NT2/D1 (cell line): ENCODE measurements around the gene ZBBX.
"Not testable (repeated sequence)": the region's sequence is repeated elsewhere in the genome, so short reads cannot be mapped to it uniquely, and the experiment has no call there.

Source experiments
- DNase-seq: peaks from one replicate; pipeline ENCODE4 v3.0.0-alpha.2; 2011; ENCODE audit warnings: low read depth, low spot score
- H3K27me3 ChIP-seq: 2 replicates; pipeline ENCODE4 v1.6.0; 2011; ENCODE audit warnings: mild to moderate bottlenecking; ENCODE audit not compliant: insufficient read length, insufficient read depth
- H3K36me3 ChIP-seq: 2 replicates; pipeline ENCODE4 v1.6.1; 2011; ENCODE audit warnings: mild to moderate bottlenecking, low read length, mixed read lengths; ENCODE audit not compliant: insufficient read depth, insufficient read length
- H3K4me1 ChIP-seq: 2 replicates; pipeline ENCODE4 v1.5.1; 2011; ENCODE audit not compliant: insufficient read depth, insufficient read length
- H3K4me3 ChIP-seq: 2 replicates; pipeline ENCODE4 v1.5.1; 2011; ENCODE audit warnings: low read depth; ENCODE audit not compliant: insufficient read length
- H3K9ac ChIP-seq: 2 replicates; pipeline ENCODE4 v1.6.0; 2011; ENCODE audit warnings: low read depth; ENCODE audit not compliant: insufficient read length
- H3K9me3 ChIP-seq: 2 replicates; pipeline ENCODE4 v1.5.1; 2011; ENCODE audit warnings: mild to moderate bottlenecking, low read length; ENCODE audit not compliant: insufficient read depth
- SUZ12 ChIP-seq: IDR thresholded peaks from 2 replicates; pipeline ENCODE4 v1.6.1; 2011; ENCODE audit not compliant: insufficient read length, insufficient read depth; ENCODE audit errors: extremely low read depth
- YY1 ChIP-seq: IDR thresholded peaks from 2 replicates; pipeline ENCODE4 v1.6.1; 2011; ENCODE audit not compliant: insufficient read length, insufficient read depth
- ZNF274 ChIP-seq: IDR thresholded peaks from 2 replicates; pipeline ENCODE4 v1.6.1; 2011; ENCODE audit warnings: mild to moderate bottlenecking, low read depth, low read length

ZBBX gene, protein sequence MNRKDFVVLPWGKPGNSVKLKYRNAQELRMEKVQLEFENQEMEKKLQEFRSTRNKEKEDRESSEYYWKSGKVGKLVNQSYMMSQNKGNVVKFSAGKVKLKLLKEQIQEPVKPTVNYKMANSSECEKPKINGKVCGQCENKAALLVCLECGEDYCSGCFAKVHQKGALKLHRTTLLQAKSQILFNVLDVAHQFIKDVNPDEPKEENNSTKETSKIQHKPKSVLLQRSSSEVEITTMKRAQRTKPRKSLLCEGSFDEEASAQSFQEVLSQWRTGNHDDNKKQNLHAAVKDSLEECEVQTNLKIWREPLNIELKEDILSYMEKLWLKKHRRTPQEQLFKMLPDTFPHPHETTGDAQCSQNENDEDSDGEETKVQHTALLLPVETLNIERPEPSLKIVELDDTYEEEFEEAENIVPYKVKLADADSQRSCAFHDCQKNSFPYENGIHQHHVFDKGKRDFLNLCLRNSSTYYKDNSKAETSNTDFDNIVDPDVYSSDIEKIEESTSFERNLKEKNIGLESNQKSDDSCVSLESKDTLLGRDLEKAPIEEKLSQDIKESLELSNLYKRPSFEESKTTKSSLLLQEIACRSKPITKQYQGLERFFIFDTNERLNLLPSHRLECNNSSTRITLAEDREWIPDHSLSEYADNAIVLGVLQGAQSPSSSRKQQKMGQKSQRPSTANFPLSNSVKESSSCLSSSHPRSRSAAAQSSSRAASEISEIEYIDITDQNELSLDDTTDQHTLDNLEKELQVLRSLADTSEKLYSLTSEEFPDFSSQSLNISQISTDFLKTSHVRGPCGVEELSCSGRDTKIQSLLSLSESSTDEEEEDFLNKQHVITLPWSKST

DNA sequence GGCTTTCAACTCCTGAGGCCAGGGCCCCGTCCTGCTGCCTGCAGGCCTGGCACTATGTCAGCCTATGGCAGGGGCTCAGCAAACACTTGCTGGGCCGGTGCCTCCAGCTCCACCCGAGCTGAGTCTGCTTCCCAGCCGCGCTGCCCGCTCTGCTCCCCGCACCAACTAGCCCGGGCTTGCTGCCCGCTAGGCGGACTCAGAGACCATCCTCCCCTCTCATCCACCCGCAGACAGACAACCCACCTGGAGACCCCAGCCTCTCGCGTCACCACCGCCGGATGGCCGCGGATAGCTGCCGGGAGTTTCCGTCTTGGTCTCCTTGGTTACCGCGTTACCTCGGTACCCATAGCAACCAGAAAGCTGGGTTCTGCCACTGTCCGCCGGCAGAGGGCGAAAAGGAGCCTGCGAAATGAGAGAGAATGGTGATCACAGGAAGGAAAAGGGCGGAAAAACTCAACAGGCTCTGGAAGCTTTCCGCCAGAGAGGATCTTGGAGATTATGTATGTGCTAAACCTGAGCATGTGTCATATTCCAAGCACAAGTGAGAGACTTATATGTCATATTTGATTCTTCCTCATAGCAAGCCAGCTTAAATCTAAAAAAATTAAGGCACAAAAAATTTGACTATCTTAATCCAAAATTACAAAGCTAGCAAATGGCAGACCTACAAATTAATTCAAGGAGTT lies at the start of gene ZBBX:
TSS of gene ZBBX (minus strand) at position 294 of the 686 bp plus-strand sequence. CDS start 7,396 bp downstream, outside the sequence.
- no peaks in the 10 kb centered on the region for H3K4me1 ChIP-seq
- peak; percentile 92 for DNase-seq
- H3K4me3 ChIP-seq, result peak within 1 kb of the TSS; percentile 68
- no peaks in the 10 kb centered on the region for H3K36me3 ChIP-seq
- H3K9ac ChIP-seq, result peak within 1 kb of the TSS; percentile 79
- no peaks in the 10 kb centered on the region for H3K9me3 ChIP-seq
- TF ChIP-seq ZNF274, result no peak
- no peak for TF ChIP-seq SUZ12
- no peak for TF ChIP-seq YY1
- H3K27me3 ChIP-seq, result no peaks in the 10 kb centered on the region

DNA sequence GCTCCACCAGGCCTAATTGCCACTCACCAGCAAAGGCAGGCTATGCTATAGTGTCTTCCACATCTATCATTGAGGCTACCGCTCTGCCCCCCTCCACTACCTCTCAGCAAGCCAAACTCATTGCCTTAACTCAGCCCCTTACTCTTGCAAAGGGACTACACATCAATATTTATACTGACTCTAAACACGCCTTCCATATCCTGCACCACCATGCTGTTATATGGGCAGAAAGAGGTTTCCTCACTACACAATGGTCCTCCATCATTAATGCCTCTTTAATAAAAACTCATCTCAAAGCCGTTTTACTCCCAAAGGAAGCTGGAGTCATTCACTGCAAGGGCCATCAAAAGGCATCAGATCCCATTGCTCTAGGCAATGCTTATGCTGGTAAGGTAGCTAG lies 46.9 kb upstream of the ZBBX start:
- DNase-seq, H3K4me1 ChIP-seq, H3K27me3 ChIP-seq: not testable (repeated sequence)

DNA sequence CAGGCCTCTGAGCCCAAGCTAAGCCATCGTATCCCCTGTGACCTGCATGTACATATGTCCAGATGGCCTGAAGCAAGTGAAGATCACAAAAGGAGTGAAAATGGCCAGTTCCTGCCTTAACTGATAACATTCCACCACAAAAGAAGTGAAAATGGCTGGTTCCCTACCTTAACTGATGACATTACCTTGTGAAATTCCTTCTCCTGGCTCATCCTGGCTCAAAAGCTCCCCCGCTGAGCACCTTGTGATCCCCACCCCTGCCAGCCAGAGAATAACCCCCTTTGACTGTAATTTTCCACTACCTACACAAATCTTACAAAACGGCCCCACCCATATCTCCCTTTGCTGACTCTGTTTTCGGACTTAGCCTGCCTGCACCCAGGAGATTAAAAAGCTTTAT lies 42.3 kb upstream of the ZBBX start:
- not testable (repeated sequence) for H3K4me3 ChIP-seq, H3K4me1 ChIP-seq, DNase-seq, H3K9me3 ChIP-seq, H3K27me3 ChIP-seq, H3K9ac ChIP-seq, H3K36me3 ChIP-seq

More for the DNA sequence above, 46.9 kb upstream of the ZBBX start:
- H3K36me3 ChIP-seq, H3K9ac ChIP-seq, H3K9me3 ChIP-seq, H3K4me3 ChIP-seq: not testable (repeated sequence)

DNA sequence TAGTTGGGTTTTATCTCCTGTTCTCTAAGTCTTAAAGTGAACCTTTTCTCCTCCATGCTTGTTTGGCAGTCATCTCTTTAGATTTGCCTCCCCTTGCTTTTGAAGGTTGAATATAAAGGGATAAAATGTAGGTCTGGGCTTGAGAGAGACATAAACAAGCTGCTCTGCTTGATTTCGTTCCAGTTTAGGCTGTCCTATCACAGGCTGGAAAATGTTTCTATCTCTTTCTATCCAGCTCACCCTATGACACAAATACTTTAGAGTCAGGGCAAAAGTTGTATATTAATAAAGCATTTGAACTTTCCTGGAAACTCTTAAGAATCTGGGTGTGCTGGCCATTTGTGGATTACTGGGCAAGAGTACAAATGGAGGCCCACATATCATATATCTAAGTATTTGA lies 29.5 kb upstream of the ZBBX start:
- no peak overlapping the region for H3K4me3 ChIP-seq
- TF ChIP-seq SUZ12 (no peak), ZNF274 (no peak), YY1 (no peak)
- DNase-seq, result no peak
- H3K36me3 ChIP-seq, result no peaks in the 10 kb centered on the region
- H3K27me3 ChIP-seq, result no peaks in the 10 kb centered on the region
- no peaks in the 10 kb centered on the region for H3K4me1 ChIP-seq
- no peaks in the 10 kb centered on the region for H3K9me3 ChIP-seq
- H3K9ac ChIP-seq, result no peak overlapping the region

GRCh38 chr3:167406876-167407492 lies 26.9 kb upstream of the ZBBX start:
- TF ChIP-seq YY1 (no peak), ZNF274 (no peak), SUZ12 (no peak)
- Histone ChIP-seq H3K27me3 (no peaks in the 10 kb centered on the region), H3K36me3 (no peaks in the 10 kb centered on the region), H3K9ac (no peak overlapping the region), H3K9me3 (no peaks in the 10 kb centered on the region), H3K4me3 (no peak overlapping the region), H3K4me1 (no peaks in the 10 kb centered on the region)
- peak; percentile 78 for DNase-seq

DNA sequence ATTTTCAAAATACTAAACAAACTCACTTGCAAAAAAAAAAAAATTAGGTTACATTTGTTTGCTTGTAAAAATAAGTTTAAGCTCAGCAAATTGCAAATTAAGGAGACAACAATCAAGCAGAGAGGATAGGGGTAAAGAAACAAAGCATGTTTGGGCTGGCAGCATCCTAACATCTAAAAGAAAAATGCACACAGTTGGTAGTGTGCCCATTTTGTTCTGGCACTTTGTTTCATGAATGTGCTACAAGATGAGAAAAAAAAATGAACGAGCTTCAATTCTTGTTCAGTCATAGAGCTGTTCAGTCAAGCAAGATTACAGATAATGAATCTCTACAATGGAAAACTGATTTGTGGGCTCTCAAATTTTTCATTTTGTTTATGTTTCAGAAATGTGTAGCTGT lies 17.7 kb upstream of the ZBBX start:
- no peak for DNase-seq
- Histone ChIP-seq H3K4me1 (no peaks in the 10 kb centered on the region), H3K4me3 (no peak overlapping the region), H3K9ac (no peak overlapping the region), H3K36me3 (no peaks in the 10 kb centered on the region), H3K27me3 (no peaks in the 10 kb centered on the region), H3K9me3 (no peaks in the 10 kb centered on the region)
- TF ChIP-seq SUZ12 (no peak), YY1 (no peak), ZNF274 (no peak)

GRCh38 chr3:167396075-167396474 lies 16.0 kb upstream of the ZBBX start:
- TF ChIP-seq SUZ12, result no peak
- Histone ChIP-seq H3K4me1 (no peaks in the 10 kb centered on the region), H3K36me3 (no peaks in the 10 kb centered on the region), H3K4me3 (no peak overlapping the region), H3K9me3 (no peaks in the 10 kb centered on the region), H3K9ac (no peak overlapping the region), H3K27me3 (no peaks in the 10 kb centered on the region)
- no peak for DNase-seq
